ENCODE data around the gene NELL1. TPM values are rescaled to one million over a fixed set of nuclear protein-coding genes. Genes with fewer than 3 reads are reported as not detected.

Gene NELL1
- total RNA-seq, 1 experiment from 2014 or later, result 0.22 TPM

DNA sequence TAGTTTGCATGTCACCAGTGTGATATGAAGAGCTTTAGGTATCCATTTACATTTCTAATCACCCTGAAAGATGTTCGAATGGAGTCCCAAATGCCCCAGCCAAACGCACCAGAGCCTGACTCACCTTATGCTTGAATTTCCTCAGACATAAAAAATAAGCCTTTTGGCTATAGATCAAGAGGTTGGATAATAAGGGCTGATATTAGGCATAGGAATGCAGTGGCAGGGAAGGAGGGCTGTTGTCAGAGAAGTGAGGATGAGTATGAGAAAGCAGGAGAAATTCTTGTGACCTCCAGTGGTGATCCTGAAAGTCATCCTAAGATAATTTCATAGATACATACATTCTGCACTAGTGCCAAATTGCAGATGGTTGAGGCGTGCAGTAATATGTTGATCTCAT, 264.6 kb downstream of the NELL1 start:
- Histone ChIP-seq H3K23ac (ENCODE audit: insufficient read length, low read depth, low read length) (no peak overlapping the region), H2BK5ac (ENCODE audit: insufficient read length, low read length) (no peak overlapping the region), H4K8ac (replicated peaks; ENCODE audit: insufficient read length, low read depth, low read length) (no peak overlapping the region), H3K9ac (ENCODE audit: extremely low read depth, insufficient read length, low read length) (no peak overlapping the region), H3K14ac (ENCODE audit: insufficient read depth, low read length) (no peak overlapping the region), H3K79me1 (ENCODE audit: insufficient read depth, low read depth, low read length, poor library complexity, severe bottlenecking) (no peaks in the 10 kb centered on the region), H2AFZ (ENCODE audit: low read length) (no peak overlapping the region), H4K91ac (ENCODE audit: insufficient read length, low read depth, low read length) (no peak overlapping the region), H4K20me1 (ENCODE audit: control insufficient read depth, insufficient read depth, insufficient read length) (no peaks in the 10 kb centered on the region), H2AK5ac (ENCODE audit: insufficient read length, low read length) (no peak overlapping the region), H3K4ac (ENCODE audit: low read depth, low read length) (no peak overlapping the region), H2BK12ac (ENCODE audit: insufficient read length, low read depth, low read length) (no peak overlapping the region), H3K4me1 (ENCODE audit: insufficient read depth, low read length) (no peaks in the 10 kb centered on the region), H2BK20ac (ENCODE audit: low read depth, low read length, poor library complexity, severe bottlenecking) (no peak overlapping the region), H3K27me3 (ENCODE audit: insufficient read depth, low read length) (no peaks in the 10 kb centered on the region), H3K4me2 (ENCODE audit: insufficient read depth, insufficient read length, low read length) (no peak overlapping the region), H2BK120ac (ENCODE audit: low read depth, low read length, poor library complexity, severe bottlenecking) (no peak overlapping the region), H3T11ph (ENCODE audit: low read length) (no peak overlapping the region), H3K27ac (ENCODE audit: insufficient read length, low read depth, low read length) (no peak overlapping the region), H2BK15ac (ENCODE audit: low read depth, low read length) (no peak overlapping the region), H4K5ac (ENCODE audit: insufficient read length, low read depth, low read length) (no peak overlapping the region), H3K23me2 (ENCODE audit: insufficient read length, low read depth, low read length, poor library complexity, severe bottlenecking) (no peaks in the 10 kb centered on the region), H3K18ac (ENCODE audit: insufficient read length, low read depth, low read length) (no peak overlapping the region), H3K79me2 (ENCODE audit: insufficient read depth, low read length) (no peaks in the 10 kb centered on the region), H3K9me3 (ENCODE audit: control insufficient read depth, low read depth, low read length) (no peaks in the 10 kb centered on the region), H3K56ac (ENCODE audit: insufficient read length, low read depth, low read length) (no peak overlapping the region)
- TF ChIP-seq, protein P1, sequence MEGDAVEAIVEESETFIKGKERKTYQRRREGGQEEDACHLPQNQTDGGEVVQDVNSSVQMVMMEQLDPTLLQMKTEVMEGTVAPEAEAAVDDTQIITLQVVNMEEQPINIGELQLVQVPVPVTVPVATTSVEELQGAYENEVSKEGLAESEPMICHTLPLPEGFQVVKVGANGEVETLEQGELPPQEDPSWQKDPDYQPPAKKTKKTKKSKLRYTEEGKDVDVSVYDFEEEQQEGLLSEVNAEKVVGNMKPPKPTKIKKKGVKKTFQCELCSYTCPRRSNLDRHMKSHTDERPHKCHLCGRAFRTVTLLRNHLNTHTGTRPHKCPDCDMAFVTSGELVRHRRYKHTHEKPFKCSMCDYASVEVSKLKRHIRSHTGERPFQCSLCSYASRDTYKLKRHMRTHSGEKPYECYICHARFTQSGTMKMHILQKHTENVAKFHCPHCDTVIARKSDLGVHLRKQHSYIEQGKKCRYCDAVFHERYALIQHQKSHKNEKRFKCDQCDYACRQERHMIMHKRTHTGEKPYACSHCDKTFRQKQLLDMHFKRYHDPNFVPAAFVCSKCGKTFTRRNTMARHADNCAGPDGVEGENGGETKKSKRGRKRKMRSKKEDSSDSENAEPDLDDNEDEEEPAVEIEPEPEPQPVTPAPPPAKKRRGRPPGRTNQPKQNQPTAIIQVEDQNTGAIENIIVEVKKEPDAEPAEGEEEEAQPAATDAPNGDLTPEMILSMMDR (conservative IDR thresholded peaks at IDR 0.05), result no peak
- peaks cover 1% of the 10 kb centered on the region; the same call in 1 of the 2 replicates for H3K27me3 Mint-ChIP-seq (ENCODE audit: low read depth)
- no peaks in the 10 kb centered on the region for H3K9me3 Mint-ChIP-seq
- H3K27ac Mint-ChIP-seq, result no peak overlapping the region
- no peaks in the 10 kb centered on the region for H3K4me1 Mint-ChIP-seq
- no peak for DNase-seq
- H3K36me3 Mint-ChIP-seq (ENCODE audit: insufficient read depth in 1 of 3, low read depth in 3 of 3), result no peaks in the 10 kb centered on the region
- no peak overlapping the region for H3K4me3 Mint-ChIP-seq
- no CpG with 5 or more reads among the region's 3 CpGs for WGBS (ENCODE audit: extremely low coverage, insufficient read length, low lambda C conversion rate)

Data from H9 (cell line).